IMR-90 (cell line): ENCODE results near the gene NAV2. TPM values are rescaled to one million over a fixed set of nuclear protein-coding genes. Genes with fewer than 3 reads are reported as not detected.
A peak's percentile ranks its signal among the peaks of the same experiment; 100 is the strongest.

Experiments used
- ATAC-seq: fragments of 200-7000 bp; cut with Tn5 transposase; 2 replicates; pipeline ENCODE4 v1.9.1; 2020; ENCODE audit warnings: low read depth, mild to moderate bottlenecking, moderate library complexity
- BruUV-seq: library from RNA; stranded (reverse); fragments of 400-500 nt; replicated peaks from 2 replicates; lab custom pipeline; 2021; lab: Mats Ljungman, UMichigan
- CTCF ChIA-PET: fragments of 300-600 bp; formaldehyde crosslinking; extraction: SDS; loops from one replicate; lab custom pipeline; 2021; ENCODE audit warnings: antibody characterized with exemption; lab: Yijun Ruan, JAX
- POLR2A ChIA-PET: fragments of 300-600 bp; sonication (Branson Sonifier 250); formaldehyde crosslinking; loops from one replicate; lab custom pipeline; 2022; ENCODE audit warnings: antibody characterized with exemption; ENCODE audit not compliant: unreplicated experiment; lab: Charles Lee
- DNase-seq: peaks from one replicate; pipeline ENCODE4 v3.0.0; 2013
- H2AFZ ChIP-seq: replicated peaks from 2 replicates; pipeline ENCODE3; 2013; ENCODE audit warnings: low read length, mild to moderate bottlenecking; ENCODE audit not compliant: poor library complexity
- H2AK5ac ChIP-seq: 2 replicates; pipeline ENCODE4 v1.6.1; 2013; ENCODE audit warnings: low read depth, low read length, inconsistent platforms
- H2AK9ac ChIP-seq: replicated peaks from 2 replicates; pipeline ENCODE3; 2013; ENCODE audit warnings: mild to moderate bottlenecking, low read depth, low read length, moderate library complexity; ENCODE audit not compliant: poor library complexity
- H2BK120ac ChIP-seq: 2 replicates; pipeline ENCODE4 v1.6.1; 2013; ENCODE audit warnings: low read depth, low read length, inconsistent platforms
- H2BK15ac ChIP-seq: 3 replicates; pipeline ENCODE4 v1.6.1; 2013; ENCODE audit warnings: low read depth, low read length, inconsistent platforms
- H2BK20ac ChIP-seq: 2 replicates; pipeline ENCODE4 v1.6.1; 2013; ENCODE audit warnings: low read depth, mild to moderate bottlenecking, inconsistent platforms, low read length, moderate library complexity
- H2BK5ac ChIP-seq: 2 replicates; pipeline ENCODE4 v1.6.1; 2013; ENCODE audit warnings: mild to moderate bottlenecking, low read depth, low read length, inconsistent platforms; ENCODE audit not compliant: poor library complexity, severe bottlenecking
- H3K14ac ChIP-seq: replicated peaks from 2 replicates; pipeline ENCODE4 v1.6.1; 2013; ENCODE audit warnings: low read depth, low read length, inconsistent platforms
- H3K18ac ChIP-seq: 2 replicates; pipeline ENCODE4 v1.6.1; 2013; ENCODE audit warnings: low read depth, low read length, control low read depth
- H3K23ac ChIP-seq: 2 replicates; pipeline ENCODE4 v1.6.1; 2013; ENCODE audit warnings: low read depth, low read length, inconsistent platforms
- H3K27ac ChIP-seq: 2 replicates; pipeline ENCODE4 v1.5.1; 2013; ENCODE audit warnings: mild to moderate bottlenecking, control low read depth, low read length; ENCODE audit not compliant: insufficient read depth
- H3K27me3 ChIP-seq: 2 replicates; pipeline ENCODE4 v1.6.1; 2013; ENCODE audit warnings: low read length; ENCODE audit not compliant: control insufficient read depth, insufficient read depth
- H3K36me3 ChIP-seq: 2 replicates; pipeline ENCODE4 v1.6.1; 2013; ENCODE audit warnings: low read length, mixed read lengths; ENCODE audit not compliant: control insufficient read depth, insufficient read depth
- H3K4ac ChIP-seq: 2 replicates; pipeline ENCODE4 v1.6.1; 2013; ENCODE audit warnings: low read depth, low read length, inconsistent platforms
- H3K4me1 ChIP-seq: 2 replicates; pipeline ENCODE4 v1.6.1; 2013; ENCODE audit warnings: low read length, mixed read lengths; ENCODE audit not compliant: control insufficient read depth, insufficient read depth
- H3K4me2 ChIP-seq: 2 replicates; pipeline ENCODE4 v1.6.1; 2013; ENCODE audit warnings: low read depth, mild to moderate bottlenecking, control low read depth, low read length, moderate library complexity
- H3K4me3 ChIP-seq: 2 replicates; pipeline ENCODE4 v1.5.1; 2013; ENCODE audit warnings: low read depth, mild to moderate bottlenecking, control low read depth, low read length, moderate library complexity; ENCODE audit not compliant: insufficient read depth
- H3K56ac ChIP-seq: 2 replicates; pipeline ENCODE4 v1.6.1; 2013; ENCODE audit warnings: low read length, inconsistent platforms; ENCODE audit not compliant: insufficient read depth; ENCODE audit errors: extremely low read depth
- H3K79me1 ChIP-seq, 2 experiments: 2 replicates each; pipeline ENCODE4 v1.6.1; 2013; ENCODE audit warnings: low read length in 2 of 2, inconsistent platforms in 1 of 2, low read depth in 1 of 2
- H3K9ac ChIP-seq: 2 replicates; pipeline ENCODE4 v1.6.1; 2013; ENCODE audit warnings: low read depth, low read length, control low read depth
- H3K9me1 ChIP-seq: 2 replicates; pipeline ENCODE4 v1.6.1; 2013; ENCODE audit warnings: low read length, inconsistent platforms; ENCODE audit not compliant: insufficient read depth
- H3K9me3 ChIP-seq: 2 replicates; pipeline ENCODE4 v1.6.1; 2013; ENCODE audit warnings: low read length; ENCODE audit not compliant: control insufficient read depth, insufficient read depth
- H4K20me1 ChIP-seq: 2 replicates; pipeline ENCODE4 v1.6.1; 2013; ENCODE audit warnings: low read length, inconsistent platforms; ENCODE audit not compliant: insufficient read depth
- H4K5ac ChIP-seq: 2 replicates; pipeline ENCODE4 v1.6.1; 2013; ENCODE audit warnings: mild to moderate bottlenecking, low read depth, low read length, control low read depth
- H4K8ac ChIP-seq, 2 experiments: 2 replicates each; pipeline ENCODE4 v1.6.1; 2013; ENCODE audit warnings: low read depth in 2 of 2, low read length in 2 of 2, control low read depth in 1 of 2, inconsistent platforms in 1 of 2
- H4K91ac ChIP-seq: 2 replicates; pipeline ENCODE4 v1.6.1; 2013; ENCODE audit warnings: low read depth, low read length, inconsistent platforms; ENCODE audit not compliant: insufficient read depth
- CHD1 ChIP-seq: IDR thresholded peaks from 2 replicates; pipeline ENCODE4 v1.6.1; 2012; ENCODE audit warnings: low read depth, low read length, improper control_type of control experiment
- NFE2L2 ChIP-seq: fragments of 150-350 bp; IDR thresholded peaks from 2 replicates; pipeline ENCODE4 v1.6.1; 2016; ENCODE audit warnings: low read depth, mild to moderate bottlenecking, low read length
- POLR2A ChIP-seq: IDR thresholded peaks from 2 replicates; pipeline ENCODE4 v1.6.1; 2012; ENCODE audit warnings: mild to moderate bottlenecking, low read depth, low read length
- RAD21 ChIP-seq: IDR thresholded peaks from 2 replicates; pipeline ENCODE4 v1.6.1; 2012; ENCODE audit warnings: low read length, improper control_type of control experiment
- RCOR1 ChIP-seq: IDR thresholded peaks from 2 replicates; pipeline ENCODE4 v1.6.1; 2012; ENCODE audit warnings: mild to moderate bottlenecking, low read length, improper control_type of control experiment; ENCODE audit not compliant: insufficient replicate concordance
- RFX5 ChIP-seq: IDR thresholded peaks from 2 replicates; pipeline ENCODE4 v1.8.0; 2012; ENCODE audit warnings: low read depth, mild to moderate bottlenecking, low read length, moderate library complexity
- WGBS, 2 experiments: methylation state at CpG; one replicate each; pipeline versions ENCODE4 v1.1.5 to v1.1.7; 2013; ENCODE audit warnings: missing lambda C conversion rate in 2 of 2; ENCODE audit not compliant: insufficient read length in 1 of 2; ENCODE audit errors: extremely low coverage in 2 of 2; 5-methylcytosine and 5-hydroxymethylcytosine counted together
- dilution Hi-C: fragments of 300-500 bp; cut with HindIII; formaldehyde crosslinking; loops from one replicate; pipeline ENCODE4 v1.14.3; 2018; ENCODE audit warnings: low sequenced_read_pairs; ENCODE audit not compliant: unreplicated experiment
- in situ Hi-C: fragments of 300-500 bp; cut with MboI; formaldehyde crosslinking; loops from 3 replicates; pipeline ENCODE4 v1.14.3; 2019; ENCODE audit warnings: low sequenced_read_pairs, inconsistent platforms, mixed read lengths
- intact Hi-C: fragments of 100-400 bp; cut with micrococcal nuclease; formaldehyde crosslinking; loops from 2 replicates; pipeline ENCODE4 v1.10.0; 2022
- polyA plus RNA-seq, 3 experiments: library from polyadenylated mRNA; depleted of rRNA; stranded (reverse); fragments of >200 nt; gene quantifications; 2 replicates each; pipeline ENCODE4 v1.2.3, GENCODE V29; 2012; ENCODE audit warnings: low replicate concordance in 1 of 3
- total RNA-seq: library from RNA; depleted of rRNA; stranded (reverse); fragments of >200 nt; gene quantifications from 2 replicates; pipeline ENCODE4 v1.2.3, GENCODE V29; 2012
- TF ChIP-seq, protein P1 (sequence below): fragments of 150-350 bp; IDR thresholded peaks from 2 replicates; pipeline ENCODE4 v1.6.1; 2016; ENCODE audit warnings: low read depth, mild to moderate bottlenecking, low read length, moderate library complexity, borderline replicate concordance

NAV2 gene
- total and polyA plus RNA-seq, 2 of the 4 experiments (the other 2 are of a cell fraction) = 4.5 to 12.6 TPM

DNA sequence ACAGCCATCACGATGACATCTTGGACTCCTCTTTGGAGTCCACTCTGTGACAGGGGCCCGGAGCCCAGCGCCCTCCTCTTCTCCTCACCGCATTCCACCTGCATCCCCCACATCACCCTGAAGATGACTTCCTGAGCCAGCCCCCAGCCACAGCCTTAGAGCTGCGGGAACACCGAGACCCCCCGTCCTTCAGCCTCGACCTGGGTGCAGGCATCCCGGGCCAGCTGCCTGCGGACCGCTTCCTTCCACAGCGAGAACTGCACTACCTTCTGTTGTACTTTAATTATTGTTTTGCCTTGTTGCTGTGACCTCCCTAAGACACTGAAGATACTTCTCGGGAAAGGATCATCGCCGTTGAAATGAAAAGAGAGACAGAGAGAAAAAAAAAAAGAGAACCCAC lies 405.6 kb downstream of the NAV2 start:
- Histone ChIP-seq H3K27ac (no peak overlapping the region), H3K79me1 (no peaks in the 10 kb centered on the region; a peak in 2 of 4 replicates), H2AK5ac (no peak overlapping the region), H3K4me1 (no peaks in the 10 kb centered on the region), H3K56ac (no peak overlapping the region), H2BK120ac (no peak overlapping the region), H3K9ac (no peak overlapping the region), H3K18ac (no peak overlapping the region), H2BK15ac (no peak overlapping the region), H4K91ac (no peak overlapping the region), H3K4me2 (no peak overlapping the region), H3K36me3 (peaks cover 24% of the 10 kb centered on the region), H3K9me3 (no peaks in the 10 kb centered on the region), H3K4ac (no peak overlapping the region), H4K20me1 (no peaks in the 10 kb centered on the region), H4K8ac (no peak overlapping the region), H3K27me3 (no peaks in the 10 kb centered on the region), H3K23ac (no peak overlapping the region), H2BK20ac (no peak overlapping the region), H3K14ac (no peak overlapping the region), H2BK5ac (no peak overlapping the region), H2AK9ac (no peak overlapping the region), H3K9me1 (peaks cover 8% of the 10 kb centered on the region), H3K4me3 (no peak overlapping the region), H4K5ac (no peak overlapping the region), H2AFZ (no peak overlapping the region)
- ATAC-seq = no peak
- DNase-seq = no peak
- in situ Hi-C loops = no loop called here
- TSS peak; percentile 58 for BruUV-seq
- no CpG with 5 or more reads among the region's 15 CpGs for WGBS, 2 experiments
- dilution Hi-C loops = no loop called here
- intact Hi-C loops = no loop called here
- ChIA-PET CTCF (interaction anchor here (0.6 to 1.0 kb wide), 2 partner anchors 14 to 756 kb away, joined by 3 read pairs; no protein-coding TSS in a partner anchor), POLR2A (no interaction called here)
- no peak for TF ChIP-seq RAD21
- TF ChIP-seq, protein P1, sequence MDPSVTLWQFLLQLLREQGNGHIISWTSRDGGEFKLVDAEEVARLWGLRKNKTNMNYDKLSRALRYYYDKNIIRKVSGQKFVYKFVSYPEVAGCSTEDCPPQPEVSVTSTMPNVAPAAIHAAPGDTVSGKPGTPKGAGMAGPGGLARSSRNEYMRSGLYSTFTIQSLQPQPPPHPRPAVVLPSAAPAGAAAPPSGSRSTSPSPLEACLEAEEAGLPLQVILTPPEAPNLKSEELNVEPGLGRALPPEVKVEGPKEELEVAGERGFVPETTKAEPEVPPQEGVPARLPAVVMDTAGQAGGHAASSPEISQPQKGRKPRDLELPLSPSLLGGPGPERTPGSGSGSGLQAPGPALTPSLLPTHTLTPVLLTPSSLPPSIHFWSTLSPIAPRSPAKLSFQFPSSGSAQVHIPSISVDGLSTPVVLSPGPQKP = no peak
- no peak for TF ChIP-seq RFX5
- no peak for TF ChIP-seq POLR2A
- TF ChIP-seq NFE2L2 = no peak
- no peak for TF ChIP-seq CHD1
- TF ChIP-seq RCOR1 = no peak
